ENCODE data around the gene AMH. TPM values are rescaled to one million over a fixed set of nuclear protein-coding genes. Genes with fewer than 3 reads are reported as not detected.

Gene AMH
- total RNA-seq, 1 experiment from 2014 or later, result 11.2 TPM

DNA sequence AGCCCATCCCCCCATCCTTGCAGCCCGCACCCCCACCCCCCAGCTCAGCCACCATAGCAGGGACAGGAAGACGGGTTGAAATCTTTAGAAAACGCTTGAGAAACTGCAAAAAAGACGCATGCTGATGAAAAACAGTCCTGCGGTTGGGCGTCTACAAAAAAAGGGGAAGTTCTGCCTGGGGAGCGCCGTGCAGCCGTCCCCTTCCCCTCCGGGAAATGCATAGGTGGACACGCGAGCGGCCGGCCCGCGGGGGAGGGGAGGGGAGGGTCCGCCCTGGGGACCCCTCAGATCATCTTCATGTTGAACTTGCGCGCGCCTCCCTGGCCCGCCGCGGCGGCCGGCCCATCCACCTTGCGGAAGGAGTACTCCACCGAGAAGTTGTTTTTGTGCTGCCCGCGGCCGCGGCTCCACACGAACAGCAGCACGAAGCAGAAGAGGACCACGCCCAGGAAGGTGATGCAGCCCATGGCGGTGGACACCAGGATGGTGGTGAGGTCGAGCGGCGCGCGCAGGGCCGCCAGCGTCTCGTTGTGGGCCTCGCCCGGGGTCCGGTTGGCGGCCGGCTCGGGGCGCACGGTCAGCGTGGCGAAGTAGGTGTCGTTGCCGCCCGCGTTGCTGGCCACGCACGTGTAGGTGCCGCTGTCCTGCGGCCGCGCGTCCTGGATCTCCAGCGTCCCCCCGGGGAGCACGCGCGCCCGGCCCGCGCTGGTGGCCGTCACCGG is 40.8 kb downstream of the AMH start:
- ChIA-PET POLR2A (interaction anchor here (1.5 kb wide), 1 partner anchor 14 kb away, joined by 3 read pairs; no protein-coding TSS in a partner anchor), CTCF (interaction anchor here (1.0 to 2.7 kb wide), 5 partner anchors 15 to 91 kb away, joined by 3 to 10 read pairs (median 6); no protein-coding TSS in a partner anchor)
- DNase-seq (ENCODE audit: low spot score) (no peak), ATAC-seq (no peak)
- peak overlapping the region; percentile 63 for H3K4me3 Mint-ChIP-seq
- H3K36me3 Mint-ChIP-seq, result no peaks in the 10 kb centered on the region
- peaks cover 9% of the 10 kb centered on the region; the same call in 1 of the 2 replicates for H3K4me1 Mint-ChIP-seq
- no peak overlapping the region for H3K27ac Mint-ChIP-seq
- no peaks in the 10 kb centered on the region for H3K9me3 Mint-ChIP-seq
- TF ChIP-seq, protein P1, sequence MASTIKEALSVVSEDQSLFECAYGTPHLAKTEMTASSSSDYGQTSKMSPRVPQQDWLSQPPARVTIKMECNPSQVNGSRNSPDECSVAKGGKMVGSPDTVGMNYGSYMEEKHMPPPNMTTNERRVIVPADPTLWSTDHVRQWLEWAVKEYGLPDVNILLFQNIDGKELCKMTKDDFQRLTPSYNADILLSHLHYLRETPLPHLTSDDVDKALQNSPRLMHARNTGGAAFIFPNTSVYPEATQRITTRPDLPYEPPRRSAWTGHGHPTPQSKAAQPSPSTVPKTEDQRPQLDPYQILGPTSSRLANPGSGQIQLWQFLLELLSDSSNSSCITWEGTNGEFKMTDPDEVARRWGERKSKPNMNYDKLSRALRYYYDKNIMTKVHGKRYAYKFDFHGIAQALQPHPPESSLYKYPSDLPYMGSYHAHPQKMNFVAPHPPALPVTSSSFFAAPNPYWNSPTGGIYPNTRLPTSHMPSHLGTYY (CRISPR knock-in tag; IDR thresholded peaks at IDR 0.05), result no peak
- TF ChIP-seq SOX15 (CRISPR knock-in tag; IDR thresholded peaks at IDR 0.05), result no peak
- TF ChIP-seq, protein P2, sequence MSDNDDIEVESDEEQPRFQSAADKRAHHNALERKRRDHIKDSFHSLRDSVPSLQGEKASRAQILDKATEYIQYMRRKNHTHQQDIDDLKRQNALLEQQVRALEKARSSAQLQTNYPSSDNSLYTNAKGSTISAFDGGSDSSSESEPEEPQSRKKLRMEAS (CRISPR knock-in tag; IDR thresholded peaks at IDR 0.05), result 0 out of 2 replicates have a peak, but pooled peaks have one; percentile 26
- peaks cover 74% of the 10 kb centered on the region for H3K27me3 Mint-ChIP-seq (ENCODE audit: low read depth)

DNA sequence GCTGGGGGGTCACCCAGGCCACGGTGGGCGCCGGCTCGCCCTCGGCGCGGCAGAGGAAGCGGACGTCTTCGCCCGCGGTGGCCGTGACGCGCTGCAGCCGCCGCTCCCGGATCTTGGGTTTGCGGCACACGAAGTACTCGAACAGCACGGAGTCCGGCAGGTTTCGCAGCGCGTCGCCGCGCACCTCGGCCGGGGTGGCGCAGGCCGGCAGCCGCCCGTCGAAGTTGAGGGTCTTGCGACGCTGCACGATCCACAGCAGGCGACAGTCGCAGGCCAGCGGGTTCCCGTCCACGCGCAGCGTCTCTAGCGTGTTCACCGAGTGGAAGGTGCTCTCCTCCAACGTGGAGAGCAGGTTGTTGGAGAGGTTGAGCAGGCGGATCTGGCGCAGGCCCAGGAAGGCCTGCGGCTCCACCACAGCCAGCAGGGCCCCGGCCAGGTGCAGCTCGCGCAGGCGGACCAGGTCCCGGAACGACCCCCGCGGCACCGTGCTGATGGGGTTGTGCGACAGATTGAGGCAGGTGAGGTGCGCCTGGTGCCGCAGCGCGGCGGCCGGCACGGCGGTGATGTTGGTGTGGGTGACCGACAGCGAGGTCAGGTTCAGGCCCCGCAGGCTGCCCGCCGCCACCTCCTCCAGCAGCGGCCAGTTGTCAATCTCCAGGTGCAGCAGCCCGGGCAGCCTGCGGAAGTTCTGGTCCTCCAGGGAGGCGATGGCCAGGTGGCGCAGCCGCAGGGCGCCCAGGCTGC is 41.5 kb downstream of the AMH start:
- Mint-ChIP-seq H3K36me3 (no peaks in the 10 kb centered on the region), H3K4me3 (peak overlapping the region; percentile 48), H3K27me3 (ENCODE audit: low read depth) (peaks cover 78% of the 10 kb centered on the region), H3K4me1 (peaks cover 9% of the 10 kb centered on the region; the same call in 1 of the 2 replicates), H3K27ac (no peak overlapping the region), H3K9me3 (no peaks in the 10 kb centered on the region)
- CTCF ChIA-PET, result interaction anchor here (0.8 to 2.1 kb wide), 13 partner anchors 10 to 97 kb away, joined by 3 to 20 read pairs (median 4); partner anchors contain the start of genes LSM7, PLEKHJ1 and SPPL2B
- TF ChIP-seq, protein P3, sequence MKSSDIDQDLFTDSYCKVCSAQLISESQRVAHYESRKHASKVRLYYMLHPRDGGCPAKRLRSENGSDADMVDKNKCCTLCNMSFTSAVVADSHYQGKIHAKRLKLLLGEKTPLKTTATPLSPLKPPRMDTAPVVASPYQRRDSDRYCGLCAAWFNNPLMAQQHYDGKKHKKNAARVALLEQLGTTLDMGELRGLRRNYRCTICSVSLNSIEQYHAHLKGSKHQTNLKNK (CRISPR knock-in tag; IDR thresholded peaks at IDR 0.05), result no peak
- TF ChIP-seq TCF7 (CRISPR knock-in tag; IDR thresholded peaks at IDR 0.05; ENCODE audit: low read depth), result peak; percentile 10; the same call in 1 of the 2 replicates
- TF ChIP-seq, protein P4, sequence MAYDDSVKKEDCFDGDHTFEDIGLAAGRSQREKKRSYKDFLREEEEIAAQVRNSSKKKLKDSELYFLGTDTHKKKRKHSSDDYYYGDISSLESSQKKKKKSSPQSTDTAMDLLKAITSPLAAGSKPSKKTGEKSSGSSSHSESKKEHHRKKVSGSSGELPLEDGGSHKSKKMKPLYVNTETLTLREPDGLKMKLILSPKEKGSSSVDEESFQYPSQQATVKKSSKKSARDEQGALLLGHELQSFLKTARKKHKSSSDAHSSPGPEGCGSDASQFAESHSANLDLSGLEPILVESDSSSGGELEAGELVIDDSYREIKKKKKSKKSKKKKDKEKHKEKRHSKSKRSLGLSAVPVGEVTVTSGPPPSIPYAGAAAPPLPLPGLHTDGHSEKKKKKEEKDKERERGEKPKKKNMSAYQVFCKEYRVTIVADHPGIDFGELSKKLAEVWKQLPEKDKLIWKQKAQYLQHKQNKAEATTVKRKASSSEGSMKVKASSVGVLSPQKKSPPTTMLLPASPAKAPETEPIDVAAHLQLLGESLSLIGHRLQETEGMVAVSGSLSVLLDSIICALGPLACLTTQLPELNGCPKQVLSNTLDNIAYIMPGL (CRISPR knock-in tag; IDR thresholded peaks at IDR 0.05), result peak; percentile 26; the same call in 1 of the 2 replicates
- TF ChIP-seq FOXP1 (CRISPR knock-in tag; IDR thresholded peaks at IDR 0.05; ENCODE audit: borderline replicate concordance), result peak; percentile 19; the same call in 1 of the 2 replicates
- no peak for TF ChIP-seq NR2C2 (CRISPR knock-in tag; IDR thresholded peaks at IDR 0.05)
- no peak for TF ChIP-seq ZNF232 (CRISPR knock-in tag; IDR thresholded peaks at IDR 0.05)
- TF ChIP-seq NFE2L1 (CRISPR knock-in tag; IDR thresholded peaks at IDR 0.05), result no peak; the same call in 1 of the 2 replicates
- TF ChIP-seq, protein P5, sequence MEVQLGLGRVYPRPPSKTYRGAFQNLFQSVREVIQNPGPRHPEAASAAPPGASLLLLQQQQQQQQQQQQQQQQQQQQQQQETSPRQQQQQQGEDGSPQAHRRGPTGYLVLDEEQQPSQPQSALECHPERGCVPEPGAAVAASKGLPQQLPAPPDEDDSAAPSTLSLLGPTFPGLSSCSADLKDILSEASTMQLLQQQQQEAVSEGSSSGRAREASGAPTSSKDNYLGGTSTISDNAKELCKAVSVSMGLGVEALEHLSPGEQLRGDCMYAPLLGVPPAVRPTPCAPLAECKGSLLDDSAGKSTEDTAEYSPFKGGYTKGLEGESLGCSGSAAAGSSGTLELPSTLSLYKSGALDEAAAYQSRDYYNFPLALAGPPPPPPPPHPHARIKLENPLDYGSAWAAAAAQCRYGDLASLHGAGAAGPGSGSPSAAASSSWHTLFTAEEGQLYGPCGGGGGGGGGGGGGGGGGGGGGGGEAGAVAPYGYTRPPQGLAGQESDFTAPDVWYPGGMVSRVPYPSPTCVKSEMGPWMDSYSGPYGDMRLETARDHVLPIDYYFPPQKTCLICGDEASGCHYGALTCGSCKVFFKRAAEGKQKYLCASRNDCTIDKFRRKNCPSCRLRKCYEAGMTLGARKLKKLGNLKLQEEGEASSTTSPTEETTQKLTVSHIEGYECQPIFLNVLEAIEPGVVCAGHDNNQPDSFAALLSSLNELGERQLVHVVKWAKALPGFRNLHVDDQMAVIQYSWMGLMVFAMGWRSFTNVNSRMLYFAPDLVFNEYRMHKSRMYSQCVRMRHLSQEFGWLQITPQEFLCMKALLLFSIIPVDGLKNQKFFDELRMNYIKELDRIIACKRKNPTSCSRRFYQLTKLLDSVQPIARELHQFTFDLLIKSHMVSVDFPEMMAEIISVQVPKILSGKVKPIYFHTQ (CRISPR knock-in tag; IDR thresholded peaks at IDR 0.05), result no peak
- TF ChIP-seq MYBL2 (CRISPR knock-in tag; IDR thresholded peaks at IDR 0.05), result 0 out of 2 replicates have a peak, but pooled peaks have one; percentile 28
- no peak for TF ChIP-seq PRRX2 (CRISPR knock-in tag; IDR thresholded peaks at IDR 0.05)
- TF ChIP-seq, protein P6, sequence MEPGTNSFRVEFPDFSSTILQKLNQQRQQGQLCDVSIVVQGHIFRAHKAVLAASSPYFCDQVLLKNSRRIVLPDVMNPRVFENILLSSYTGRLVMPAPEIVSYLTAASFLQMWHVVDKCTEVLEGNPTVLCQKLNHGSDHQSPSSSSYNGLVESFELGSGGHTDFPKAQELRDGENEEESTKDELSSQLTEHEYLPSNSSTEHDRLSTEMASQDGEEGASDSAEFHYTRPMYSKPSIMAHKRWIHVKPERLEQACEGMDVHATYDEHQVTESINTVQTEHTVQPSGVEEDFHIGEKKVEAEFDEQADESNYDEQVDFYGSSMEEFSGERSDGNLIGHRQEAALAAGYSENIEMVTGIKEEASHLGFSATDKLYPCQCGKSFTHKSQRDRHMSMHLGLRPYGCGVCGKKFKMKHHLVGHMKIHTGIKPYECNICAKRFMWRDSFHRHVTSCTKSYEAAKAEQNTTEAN (CRISPR knock-in tag; IDR thresholded peaks at IDR 0.05), result 0 out of 2 replicates have a peak, but pooled peaks have one; percentile 12
- POLR2A ChIA-PET, result interaction anchor here (1.2 to 1.5 kb wide), 2 partner anchors 15 to 51 kb away, joined by 3 read pairs; no protein-coding TSS in a partner anchor
- ATAC-seq (peak; percentile 37), DNase-seq (ENCODE audit: low spot score) (peak; percentile 63)

Data from WTC11 (cell line).